Measurements from ENCODE around the gene TLR7.

Gene TLR7

GRCh38 chrX:12910423-12911121 lies 43.7 kb downstream of the TLR7 start:
- no peaks in the 10 kb centered on the region for H3K4me1 ChIP-seq (ENCODE audit: insufficient read depth, low read length)
- no peak overlapping the region for H3K9ac ChIP-seq (ENCODE audit: low read depth, low read length)
- WGBS, result 86% methylated on average over 10 of the region's 10 CpGs
- H3K36me3 ChIP-seq (ENCODE audit: insufficient read depth, low read length), result no peaks in the 10 kb centered on the region
- no peaks in the 10 kb centered on the region for H3K9me3 ChIP-seq (ENCODE audit: insufficient read depth, low read depth, low read length)
- no peak overlapping the region for H3K27ac ChIP-seq (ENCODE audit: low read depth, low read length)
- no peaks in the 10 kb centered on the region for H3K27me3 ChIP-seq (ENCODE audit: insufficient read depth, low read length)
- H3K4me3 ChIP-seq (ENCODE audit: low read length), result no peak overlapping the region

- no peak overlapping the region for H3K4me3 ChIP-seq (ENCODE audit: low read length)
- no peaks in the 10 kb centered on the region for H3K27me3 ChIP-seq (ENCODE audit: insufficient read depth, low read length)
- no peaks in the 10 kb centered on the region for H3K36me3 ChIP-seq (ENCODE audit: insufficient read depth, low read length)
- H3K9me3 ChIP-seq (ENCODE audit: insufficient read depth, low read depth, low read length), result no peaks in the 10 kb centered on the region
- WGBS, result 91% methylated on average over 2 of the region's 2 CpGs
- H3K27ac ChIP-seq (ENCODE audit: low read depth, low read length), result no peak overlapping the region
- no peaks in the 10 kb centered on the region for H3K4me1 ChIP-seq (ENCODE audit: insufficient read depth, low read length)
- H3K9ac ChIP-seq (ENCODE audit: low read depth, low read length), result no peak overlapping the region
Observed at GRCh38 chrX:12911122-12911470, 44.2 kb downstream of the TLR7 start.

GRCh38 chrX:12912791-12913482 lies 46.1 kb downstream of the TLR7 start:
- H3K4me1 ChIP-seq (ENCODE audit: insufficient read depth, low read length), result no peaks in the 10 kb centered on the region
- H3K27me3 ChIP-seq (ENCODE audit: insufficient read depth, low read length), result no peaks in the 10 kb centered on the region
- 97% methylated on average over 4 of the region's 5 CpGs for WGBS
- no peak overlapping the region for H3K27ac ChIP-seq (ENCODE audit: low read depth, low read length)
- H3K36me3 ChIP-seq (ENCODE audit: insufficient read depth, low read length), result no peaks in the 10 kb centered on the region
- H3K9me3 ChIP-seq (ENCODE audit: insufficient read depth, low read depth, low read length), result no peaks in the 10 kb centered on the region
- H3K9ac ChIP-seq (ENCODE audit: low read depth, low read length), result no peak overlapping the region
- no peak overlapping the region for H3K4me3 ChIP-seq (ENCODE audit: low read length)

GRCh38 chrX:12917753-12918152 lies 50.9 kb downstream of the TLR7 start:
- 100% methylated on average over 1 of the region's 2 CpGs for WGBS
- no peak overlapping the region for H3K9ac ChIP-seq (ENCODE audit: low read depth, low read length)
- no peak overlapping the region for H3K4me3 ChIP-seq (ENCODE audit: low read length)
- no peaks in the 10 kb centered on the region for H3K4me1 ChIP-seq (ENCODE audit: insufficient read depth, low read length)
- H3K36me3 ChIP-seq (ENCODE audit: insufficient read depth, low read length), result no peaks in the 10 kb centered on the region
- H3K9me3 ChIP-seq (ENCODE audit: insufficient read depth, low read depth, low read length), result no peaks in the 10 kb centered on the region
- H3K27ac ChIP-seq (ENCODE audit: low read depth, low read length), result no peak overlapping the region
- H3K27me3 ChIP-seq (ENCODE audit: insufficient read depth, low read length), result no peaks in the 10 kb centered on the region

- Histone ChIP-seq H3K4me1 (ENCODE audit: insufficient read depth, low read length) (no peaks in the 10 kb centered on the region), H3K27me3 (ENCODE audit: insufficient read depth, low read length) (no peaks in the 10 kb centered on the region), H3K9me3 (ENCODE audit: insufficient read depth, low read depth, low read length) (no peaks in the 10 kb centered on the region), H3K36me3 (ENCODE audit: insufficient read depth, low read length) (no peaks in the 10 kb centered on the region), H3K4me3 (ENCODE audit: low read length) (no peak overlapping the region), H3K27ac (ENCODE audit: low read depth, low read length) (no peak overlapping the region), H3K9ac (ENCODE audit: low read depth, low read length) (no peak overlapping the region)
- WGBS, result 91% methylated on average over 10 of the region's 10 CpGs
Observed at GRCh38 chrX:12919051-12919450, 52.2 kb downstream of the TLR7 start.

DNA sequence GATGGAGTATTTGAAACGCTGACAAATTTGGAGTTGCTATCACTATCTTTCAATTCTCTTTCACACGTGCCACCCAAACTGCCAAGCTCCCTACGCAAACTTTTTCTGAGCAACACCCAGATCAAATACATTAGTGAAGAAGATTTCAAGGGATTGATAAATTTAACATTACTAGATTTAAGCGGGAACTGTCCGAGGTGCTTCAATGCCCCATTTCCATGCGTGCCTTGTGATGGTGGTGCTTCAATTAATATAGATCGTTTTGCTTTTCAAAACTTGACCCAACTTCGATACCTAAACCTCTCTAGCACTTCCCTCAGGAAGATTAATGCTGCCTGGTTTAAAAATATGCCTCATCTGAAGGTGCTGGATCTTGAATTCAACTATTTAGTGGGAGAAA lies 52.7 kb downstream of the TLR7 start:
- Histone ChIP-seq H3K9ac (ENCODE audit: low read depth, low read length) (no peak overlapping the region), H3K9me3 (ENCODE audit: insufficient read depth, low read depth, low read length) (no peaks in the 10 kb centered on the region), H3K27ac (ENCODE audit: low read depth, low read length) (no peak overlapping the region), H3K27me3 (ENCODE audit: insufficient read depth, low read length) (no peaks in the 10 kb centered on the region), H3K4me3 (ENCODE audit: low read length) (no peak overlapping the region), H3K36me3 (ENCODE audit: insufficient read depth, low read length) (no peaks in the 10 kb centered on the region), H3K4me1 (ENCODE audit: insufficient read depth, low read length) (no peaks in the 10 kb centered on the region)
- 100% methylated on average over 3 of the region's 8 CpGs for WGBS

- Histone ChIP-seq H3K27me3 (ENCODE audit: insufficient read depth, low read length) (no peaks in the 10 kb centered on the region), H3K27ac (ENCODE audit: low read depth, low read length) (no peak overlapping the region), H3K36me3 (ENCODE audit: insufficient read depth, low read length) (no peaks in the 10 kb centered on the region), H3K9ac (ENCODE audit: low read depth, low read length) (no peak overlapping the region), H3K4me1 (ENCODE audit: insufficient read depth, low read length) (no peaks in the 10 kb centered on the region), H3K4me3 (ENCODE audit: low read length) (no peak overlapping the region), H3K9me3 (ENCODE audit: insufficient read depth, low read depth, low read length) (no peaks in the 10 kb centered on the region)
- 93% methylated on average over 7 of the region's 8 CpGs for WGBS
Observed at GRCh38 chrX:12920990-12921389, 54.1 kb downstream of the TLR7 start.

DNA sequence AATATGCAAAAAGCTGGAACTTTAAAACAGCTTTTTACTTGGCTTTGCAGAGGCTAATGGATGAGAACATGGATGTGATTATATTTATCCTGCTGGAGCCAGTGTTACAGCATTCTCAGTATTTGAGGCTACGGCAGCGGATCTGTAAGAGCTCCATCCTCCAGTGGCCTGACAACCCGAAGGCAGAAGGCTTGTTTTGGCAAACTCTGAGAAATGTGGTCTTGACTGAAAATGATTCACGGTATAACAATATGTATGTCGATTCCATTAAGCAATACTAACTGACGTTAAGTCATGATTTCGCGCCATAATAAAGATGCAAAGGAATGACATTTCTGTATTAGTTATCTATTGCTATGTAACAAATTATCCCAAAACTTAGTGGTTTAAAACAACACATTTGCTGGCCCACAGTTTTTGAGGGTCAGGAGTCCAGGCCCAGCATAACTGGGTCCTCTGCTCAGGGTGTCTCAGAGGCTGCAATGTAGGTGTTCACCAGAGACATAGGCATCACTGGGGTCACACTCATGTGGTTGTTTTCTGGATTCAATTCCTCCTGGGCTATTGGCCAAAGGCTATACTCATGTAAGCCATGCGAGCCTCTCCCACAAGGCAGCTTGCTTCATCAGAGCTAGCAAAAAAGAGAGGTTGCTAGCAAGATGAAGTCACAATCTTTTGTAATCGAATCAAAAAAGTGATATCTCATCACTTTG lies 55.2 kb downstream of the TLR7 start:
- H3K9ac ChIP-seq (ENCODE audit: low read depth, low read length), result no peak overlapping the region
- H3K4me3 ChIP-seq (ENCODE audit: low read length), result no peak overlapping the region
- H3K27ac ChIP-seq (ENCODE audit: low read depth, low read length), result no peak overlapping the region
- no peaks in the 10 kb centered on the region for H3K9me3 ChIP-seq (ENCODE audit: insufficient read depth, low read depth, low read length)
- WGBS, result 95% methylated on average over 10 of the region's 10 CpGs
- H3K4me1 ChIP-seq (ENCODE audit: insufficient read depth, low read length), result no peaks in the 10 kb centered on the region
- H3K27me3 ChIP-seq (ENCODE audit: insufficient read depth, low read length), result no peaks in the 10 kb centered on the region
- no peaks in the 10 kb centered on the region for H3K36me3 ChIP-seq (ENCODE audit: insufficient read depth, low read length)

- H3K4me3 ChIP-seq (ENCODE audit: low read length), result no peak overlapping the region
- no peaks in the 10 kb centered on the region for H3K9me3 ChIP-seq (ENCODE audit: insufficient read depth, low read depth, low read length)
- H3K36me3 ChIP-seq (ENCODE audit: insufficient read depth, low read length), result no peaks in the 10 kb centered on the region
- H3K4me1 ChIP-seq (ENCODE audit: insufficient read depth, low read length), result no peaks in the 10 kb centered on the region
- H3K27ac ChIP-seq (ENCODE audit: low read depth, low read length), result no peak overlapping the region
- no peak overlapping the region for H3K9ac ChIP-seq (ENCODE audit: low read depth, low read length)
- no peaks in the 10 kb centered on the region for H3K27me3 ChIP-seq (ENCODE audit: insufficient read depth, low read length)
Observed at GRCh38 chrX:12922599-12922919, 55.7 kb downstream of the TLR7 start.

- no peaks in the 10 kb centered on the region for H3K36me3 ChIP-seq (ENCODE audit: insufficient read depth, low read length)
- H3K27ac ChIP-seq (ENCODE audit: low read depth, low read length), result no peak overlapping the region
- no peaks in the 10 kb centered on the region for H3K4me1 ChIP-seq (ENCODE audit: insufficient read depth, low read length)
- no peaks in the 10 kb centered on the region for H3K9me3 ChIP-seq (ENCODE audit: insufficient read depth, low read depth, low read length)
- 93% methylated on average over 4 of the region's 4 CpGs for WGBS
- no peak overlapping the region for H3K4me3 ChIP-seq (ENCODE audit: low read length)
- H3K27me3 ChIP-seq (ENCODE audit: insufficient read depth, low read length), result no peaks in the 10 kb centered on the region
- no peak overlapping the region for H3K9ac ChIP-seq (ENCODE audit: low read depth, low read length)
Observed at GRCh38 chrX:12929701-12930100, 62.8 kb downstream of the TLR7 start.

DNA sequence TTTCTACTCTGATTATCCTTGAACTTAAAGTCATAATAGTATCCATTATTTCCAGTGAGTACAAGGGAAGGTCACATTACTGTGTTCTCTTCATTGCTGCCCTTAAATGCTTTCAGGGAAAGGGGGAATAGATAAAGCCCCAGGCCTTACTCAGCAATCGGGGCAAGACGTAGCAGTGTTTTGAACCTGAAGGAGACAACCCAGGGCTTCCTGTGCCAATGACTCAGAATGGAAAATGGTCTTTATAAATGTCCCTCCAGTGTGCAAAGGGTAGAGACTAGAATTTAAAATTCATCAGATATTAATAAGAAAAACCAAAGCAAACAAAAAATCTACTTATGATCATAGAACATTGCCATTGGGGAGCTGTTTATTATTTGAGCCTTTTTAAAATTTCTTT lies 63.3 kb downstream of the TLR7 start:
- Histone ChIP-seq H3K4me1 (ENCODE audit: insufficient read depth, low read length) (no peaks in the 10 kb centered on the region), H3K9me3 (ENCODE audit: insufficient read depth, low read depth, low read length) (no peaks in the 10 kb centered on the region), H3K36me3 (ENCODE audit: insufficient read depth, low read length) (no peaks in the 10 kb centered on the region), H3K9ac (ENCODE audit: low read depth, low read length) (no peak overlapping the region), H3K27ac (ENCODE audit: low read depth, low read length) (no peak overlapping the region), H3K4me3 (ENCODE audit: low read length) (no peak overlapping the region), H3K27me3 (ENCODE audit: insufficient read depth, low read length) (no peaks in the 10 kb centered on the region)
- 98% methylated on average over 2 of the region's 2 CpGs for WGBS
